RWPE1 (cell line): ENCODE measurements around the gene KCNQ1.

ENCODE experiments used
- CTCF ChIA-PET: fragments of 350-600 bp; sonication (Branson Sonifier 250); formaldehyde crosslinking; extraction: SDS; loops from one replicate; lab custom pipeline; 2021; lab: Yijun Ruan, JAX
- POLR2A ChIA-PET: fragments of 400-600 bp; formaldehyde crosslinking; extraction: SDS; loops from one replicate; lab custom pipeline; 2020; ENCODE audit warnings: antibody characterized with exemption; ENCODE audit not compliant: low non-redundant PET; lab: Yijun Ruan, JAX
- DNase-seq: peaks from one replicate; pipeline ENCODE4 v3.0.0; 2012; ENCODE audit warnings: low spot score
- H3K27ac ChIP-seq: fragments of 450-650 bp; 2 replicates; pipeline ENCODE4 v1.5.1; 2017
- CTCF ChIP-seq: fragments of 450-650 bp; conservative IDR thresholded peaks from 2 replicates; pipeline ENCODE4 v1.5.1; 2017; ENCODE audit warnings: low read depth, mild to moderate bottlenecking

The KCNQ1 gene

GRCh38 chr11:2759228-2760195 lies 314.7 kb downstream of the KCNQ1 start:
- DNase-seq: no peak
- POLR2A ChIA-PET: no interaction called here
- TF ChIP-seq CTCF: no peak
- CTCF ChIA-PET: no interaction called here
- H3K27ac ChIP-seq: no peak overlapping the region

GRCh38 chr11:2760196-2760871 lies 315.5 kb downstream of the KCNQ1 start:
- ChIA-PET POLR2A (no interaction called here), CTCF (no interaction called here)
- DNase-seq: no peak
- no peak overlapping the region for H3K27ac ChIP-seq
- TF ChIP-seq CTCF: no peak

- POLR2A ChIA-PET: no interaction called here
- H3K27ac ChIP-seq: no peak overlapping the region
- DNase-seq: no peak
- no peak for TF ChIP-seq CTCF
- CTCF ChIA-PET: no interaction called here
Observed at GRCh38 chr11:2761131-2762030, 316.6 kb downstream of the KCNQ1 start.

- no peak for DNase-seq
- CTCF ChIA-PET: no interaction called here
- no peak overlapping the region for H3K27ac ChIP-seq
- POLR2A ChIA-PET: no interaction called here
- no peak for TF ChIP-seq CTCF
Observed at GRCh38 chr11:2762031-2762380, 317.2 kb downstream of the KCNQ1 start.

- CTCF ChIA-PET: no interaction called here
- TF ChIP-seq CTCF: no peak
- no peak overlapping the region for H3K27ac ChIP-seq
- DNase-seq: no peak
- POLR2A ChIA-PET: no interaction called here
Observed at GRCh38 chr11:2762451-2762850, 317.6 kb downstream of the KCNQ1 start.

- POLR2A ChIA-PET: no interaction called here
- DNase-seq: no peak
- CTCF ChIA-PET: no interaction called here
- TF ChIP-seq CTCF: no peak
- H3K27ac ChIP-seq: no peak overlapping the region
Observed at GRCh38 chr11:2763984-2764383, 319.2 kb downstream of the KCNQ1 start.
